HT-29 (cell line): ENCODE results near the gene ARCN1. TPM values are rescaled to one million over a fixed set of nuclear protein-coding genes. Genes with fewer than 3 reads are reported as not detected.

ENCODE experiments used
- DNase-seq: peaks from one replicate; pipeline ENCODE4 v3.0.0-alpha.2; 2015; ENCODE audit warnings: low spot score
- total RNA-seq: library from RNA; depleted of rRNA; stranded (reverse); fragments of >200 nt; shearing (Covaris generic); gene quantifications from 2 replicates; pipeline ENCODE4 v1.2.3, GENCODE V29; 2014; rRNA removed

Gene ARCN1
- 79.4 and 84.9 TPM in 2 replicates for total RNA-seq

GRCh38 chr11:118572061-118572980, at the start of gene ARCN1:
TSS of gene ARCN1 (plus strand) at chr11:118572409. CDS start at chr11:118572548, 139 bp downstream.
- DNase-seq = peak; percentile 75

- DNase-seq = peak; percentile 53
Measured at GRCh38 chr11:118522571-118523072, 49.6 kb upstream of the ARCN1 start.

DNA sequence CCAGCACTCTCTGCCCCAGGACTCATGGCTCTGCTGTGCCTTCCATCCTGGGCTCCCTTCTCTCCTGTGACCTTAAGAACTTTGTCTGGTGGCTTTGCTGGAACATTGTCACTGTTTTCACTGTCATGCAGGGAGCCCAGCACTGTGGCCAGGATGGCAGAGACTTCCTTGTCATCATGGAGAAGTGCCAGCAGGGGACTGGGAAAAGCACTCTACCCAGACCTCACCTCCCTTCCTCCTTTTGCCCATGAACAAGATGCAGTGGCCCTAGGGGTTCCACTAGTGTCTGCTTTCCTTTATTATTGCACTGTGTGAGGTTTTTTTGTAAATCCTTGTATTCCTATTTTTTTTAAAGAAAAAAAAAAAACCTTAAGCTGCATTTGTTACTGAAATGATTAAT, 47.9 kb upstream of the ARCN1 start:
- no peak for DNase-seq

GRCh38 chr11:118524757-118525470, 47.3 kb upstream of the ARCN1 start:
- DNase-seq = no peak

- DNase-seq = no peak
Measured at GRCh38 chr11:118526688-118527087, 45.5 kb upstream of the ARCN1 start.

- DNase-seq = no peak
Measured at GRCh38 chr11:118527109-118527508, 45.1 kb upstream of the ARCN1 start, which contains the start of gene TTC36. TSS of gene TTC36 (plus strand) at chr11:118527474. CDS start at chr11:118527495, 21 bp downstream.

- no peak for DNase-seq
Measured at GRCh38 chr11:118528511-118528910, 43.7 kb upstream of the ARCN1 start.

GRCh38 chr11:118529584-118530175, 42.5 kb upstream of the ARCN1 start:
- no peak for DNase-seq

- DNase-seq = peak; percentile 59
Measured at GRCh38 chr11:118530180-118530682, 42.0 kb upstream of the ARCN1 start.

GRCh38 chr11:118530683-118531596, 41.3 kb upstream of the ARCN1 start, which contains the start of gene TMEM25:
TSS of gene TMEM25 (plus strand) at chr11:118531192. CDS start at chr11:118531802, 610 bp downstream.
- peak; percentile 42 for DNase-seq

GRCh38 chr11:118531597-118532084, 40.6 kb upstream of the ARCN1 start:
- no peak for DNase-seq

- DNase-seq = no peak
Measured at GRCh38 chr11:118532091-118532490, 40.1 kb upstream of the ARCN1 start.

DNA sequence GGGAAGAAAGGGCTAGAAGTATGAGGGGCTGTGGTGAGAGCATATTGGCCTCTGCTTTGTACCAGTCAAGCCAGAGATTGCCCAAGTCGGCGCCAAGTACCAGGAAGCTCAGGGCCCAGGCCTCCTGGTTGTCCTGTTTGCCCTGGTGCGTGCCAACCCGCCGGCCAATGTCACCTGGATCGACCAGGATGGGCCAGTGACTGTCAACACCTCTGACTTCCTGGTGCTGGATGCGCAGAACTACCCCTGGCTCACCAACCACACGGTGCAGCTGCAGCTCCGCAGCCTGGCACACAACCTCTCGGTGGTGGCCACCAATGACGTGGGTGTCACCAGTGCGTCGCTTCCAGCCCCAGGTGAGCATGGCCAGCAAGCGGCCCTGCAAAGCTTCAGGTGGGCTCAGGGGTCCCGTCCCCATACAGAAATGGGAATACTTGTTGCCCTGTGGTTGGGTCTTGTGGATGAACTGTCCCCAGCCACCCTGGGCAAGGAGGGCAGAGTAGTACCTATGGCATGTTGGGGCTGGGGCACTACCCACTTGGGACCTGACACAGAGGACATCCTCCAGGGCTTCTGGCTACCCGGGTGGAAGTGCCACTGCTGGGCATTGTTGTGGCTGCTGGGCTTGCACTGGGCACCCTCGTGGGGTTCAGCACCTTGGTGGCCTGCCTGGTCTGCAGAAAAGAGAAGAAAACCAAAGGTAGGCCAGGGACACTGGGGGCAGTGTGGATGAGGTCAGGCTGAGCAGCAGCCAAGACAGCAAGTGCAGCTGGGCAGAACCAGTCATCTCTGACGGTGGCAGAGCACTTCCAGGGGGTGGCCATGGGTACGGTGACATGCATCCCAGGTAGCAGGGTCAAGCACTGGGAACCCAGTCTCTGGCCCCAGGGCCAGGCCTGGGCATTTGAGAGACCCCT, 39.1 kb upstream of the ARCN1 start:
- no peak for DNase-seq

- peak; percentile 46 for DNase-seq
Measured at GRCh38 chr11:118533769-118534729, 38.2 kb upstream of the ARCN1 start.

DNA sequence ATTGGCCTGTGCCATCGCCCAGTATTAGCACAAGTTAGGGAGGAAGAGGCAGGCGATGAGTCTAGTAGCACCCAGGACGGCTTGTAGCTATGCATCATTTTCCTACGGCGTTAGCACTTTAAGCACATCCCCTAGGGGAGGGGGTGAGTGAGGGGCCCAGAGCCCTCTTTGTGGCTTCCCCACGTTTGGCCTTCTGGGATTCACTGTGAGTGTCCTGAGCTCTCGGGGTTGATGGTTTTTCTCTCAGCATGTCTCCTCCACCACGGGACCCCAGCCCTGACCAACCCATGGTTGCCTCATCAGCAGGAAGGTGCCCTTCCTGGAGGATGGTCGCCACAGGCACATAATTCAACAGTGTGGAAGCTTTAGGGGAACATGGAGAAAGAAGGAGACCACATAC, 36.9 kb upstream of the ARCN1 start:
- DNase-seq = no peak

DNA sequence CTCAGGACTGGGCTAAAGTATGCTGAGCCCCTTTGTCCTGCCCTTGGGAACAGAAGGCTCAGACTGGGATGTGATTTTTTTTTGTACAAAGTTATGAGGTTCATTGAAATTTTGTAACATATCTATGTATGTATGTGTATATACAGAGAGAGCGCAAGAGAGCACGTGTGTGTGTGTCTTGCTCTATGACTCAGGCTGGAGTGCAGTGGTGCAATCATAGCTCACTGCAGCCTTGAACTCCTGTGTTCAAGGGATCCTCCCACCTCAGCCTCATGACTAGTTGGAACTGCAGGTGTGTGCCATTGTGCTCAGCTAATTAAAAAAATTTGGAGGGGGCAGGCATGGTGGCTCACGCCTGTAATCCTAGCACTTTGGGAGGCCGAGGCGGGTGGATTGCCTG, 35.5 kb upstream of the ARCN1 start:
- DNase-seq = no peak

GRCh38 chr11:118537409-118537980, 34.7 kb upstream of the ARCN1 start:
- DNase-seq = no peak
